ENCODE data around the gene TMEM72.

DNA sequence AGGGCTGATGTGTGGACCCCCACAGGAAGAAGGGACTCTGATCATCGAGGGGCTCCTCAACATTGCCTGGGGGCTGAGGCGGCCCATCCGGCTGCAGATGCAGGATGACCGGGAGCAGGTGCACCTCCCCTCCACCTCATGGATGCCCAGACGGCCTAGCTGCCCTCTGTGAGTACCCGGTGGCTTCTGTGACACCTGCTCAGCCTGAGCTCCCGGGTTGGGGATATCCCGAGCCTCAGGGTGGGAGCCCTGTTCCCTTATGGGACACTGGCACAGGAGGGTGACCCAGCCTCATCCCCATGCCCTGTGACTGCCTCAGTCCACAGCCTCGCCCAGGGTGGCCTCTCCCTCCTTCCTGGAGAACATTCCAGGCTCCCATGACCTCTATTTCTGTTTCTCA is 71.4 kb downstream of the TMEM72 start:
- TF ChIP-seq POLR2AphosphoS5 (IDR thresholded peaks at IDR 0.05) (no peak), POLR2A (IDR thresholded peaks at IDR 0.05) (no peak)
- TF ChIP-seq, protein P1, sequence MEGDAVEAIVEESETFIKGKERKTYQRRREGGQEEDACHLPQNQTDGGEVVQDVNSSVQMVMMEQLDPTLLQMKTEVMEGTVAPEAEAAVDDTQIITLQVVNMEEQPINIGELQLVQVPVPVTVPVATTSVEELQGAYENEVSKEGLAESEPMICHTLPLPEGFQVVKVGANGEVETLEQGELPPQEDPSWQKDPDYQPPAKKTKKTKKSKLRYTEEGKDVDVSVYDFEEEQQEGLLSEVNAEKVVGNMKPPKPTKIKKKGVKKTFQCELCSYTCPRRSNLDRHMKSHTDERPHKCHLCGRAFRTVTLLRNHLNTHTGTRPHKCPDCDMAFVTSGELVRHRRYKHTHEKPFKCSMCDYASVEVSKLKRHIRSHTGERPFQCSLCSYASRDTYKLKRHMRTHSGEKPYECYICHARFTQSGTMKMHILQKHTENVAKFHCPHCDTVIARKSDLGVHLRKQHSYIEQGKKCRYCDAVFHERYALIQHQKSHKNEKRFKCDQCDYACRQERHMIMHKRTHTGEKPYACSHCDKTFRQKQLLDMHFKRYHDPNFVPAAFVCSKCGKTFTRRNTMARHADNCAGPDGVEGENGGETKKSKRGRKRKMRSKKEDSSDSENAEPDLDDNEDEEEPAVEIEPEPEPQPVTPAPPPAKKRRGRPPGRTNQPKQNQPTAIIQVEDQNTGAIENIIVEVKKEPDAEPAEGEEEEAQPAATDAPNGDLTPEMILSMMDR (IDR thresholded peaks at IDR 0.05): no peak
